GM21367 (cell line): Measurements from ENCODE around the gene PPM1H.
"Not testable (repeated sequence)": the region's sequence is repeated elsewhere in the genome, so short reads cannot be mapped to it uniquely, and the experiment has no call there.

Source experiments
- ATAC-seq: cut with Tn5 transposase; IDR thresholded peaks from one replicate; pipeline ENCODE4 v1.9.1; 2021; ENCODE audit not compliant: unreplicated experiment

Gene PPM1H

DNA sequence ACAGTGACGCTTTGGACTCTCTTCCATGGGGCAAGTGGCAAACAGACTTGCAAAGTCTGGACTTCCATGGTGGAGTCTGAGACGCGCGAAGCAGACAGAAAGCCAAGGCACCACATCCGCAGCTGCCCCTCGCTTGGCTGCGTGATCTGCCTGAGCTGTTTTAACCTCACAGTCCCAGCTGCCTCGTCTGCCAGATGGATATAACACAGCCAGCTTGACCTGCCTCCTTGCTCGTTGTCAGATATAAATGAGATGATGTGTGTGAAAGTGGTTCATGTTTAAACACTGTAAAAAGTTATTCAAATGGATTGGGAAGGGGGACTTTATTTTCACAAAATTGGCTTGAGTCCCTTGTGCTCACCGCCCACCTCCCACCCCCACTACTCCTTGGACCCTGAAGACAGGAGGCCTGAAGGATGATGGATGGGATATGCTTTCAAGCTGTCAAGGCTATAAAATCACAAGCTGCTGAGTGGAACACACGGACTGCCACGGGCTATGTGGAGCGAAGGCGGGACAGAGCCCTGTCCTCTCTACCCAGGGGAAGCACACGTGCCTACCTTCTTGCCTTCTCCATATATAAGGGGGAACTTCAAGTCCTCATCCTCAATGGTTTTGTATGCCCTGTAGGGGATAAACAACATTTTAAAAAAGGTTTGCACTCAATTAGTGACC, 241.4 kb downstream of the PPM1H start:
- ATAC-seq, result no peak

DNA sequence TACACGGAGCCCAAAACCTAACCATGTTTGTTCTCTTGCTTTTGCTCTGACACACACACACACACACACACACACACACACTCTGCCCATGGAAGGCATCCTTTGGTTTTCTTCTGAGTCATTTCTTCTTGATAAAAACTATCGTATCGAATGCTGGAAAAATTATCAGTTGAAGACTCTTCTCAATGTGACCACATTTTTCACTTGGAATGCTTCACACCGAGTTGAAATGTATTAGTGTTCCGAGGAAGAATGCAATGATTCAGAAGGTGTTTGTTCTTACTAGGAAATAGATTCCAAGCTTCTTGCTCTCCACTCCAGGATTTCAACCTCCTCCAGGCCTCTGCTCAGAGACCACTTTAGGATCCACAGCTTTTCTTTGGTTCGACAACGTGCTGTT, 242.1 kb downstream of the PPM1H start:
- ATAC-seq, result no peak

DNA sequence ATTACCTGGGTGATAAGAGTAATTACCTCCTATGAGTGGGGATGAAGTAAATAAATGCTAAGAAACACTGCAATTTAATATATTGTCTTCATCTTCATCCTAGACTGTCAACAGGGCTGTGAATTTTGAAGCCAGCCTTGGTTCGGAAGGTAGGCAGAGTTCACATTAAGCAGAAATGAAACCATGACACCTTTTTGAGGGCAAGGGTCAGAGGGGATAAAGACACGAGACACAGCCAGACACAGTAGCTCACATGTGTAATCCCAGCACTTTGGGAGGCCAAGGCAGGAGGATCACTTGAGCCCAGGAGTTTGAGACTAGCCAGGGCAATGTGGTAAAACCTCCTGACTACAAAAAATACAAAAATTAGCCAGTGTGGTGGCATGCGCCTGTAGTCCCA, 243.6 kb downstream of the PPM1H start:
- no peak for ATAC-seq

DNA sequence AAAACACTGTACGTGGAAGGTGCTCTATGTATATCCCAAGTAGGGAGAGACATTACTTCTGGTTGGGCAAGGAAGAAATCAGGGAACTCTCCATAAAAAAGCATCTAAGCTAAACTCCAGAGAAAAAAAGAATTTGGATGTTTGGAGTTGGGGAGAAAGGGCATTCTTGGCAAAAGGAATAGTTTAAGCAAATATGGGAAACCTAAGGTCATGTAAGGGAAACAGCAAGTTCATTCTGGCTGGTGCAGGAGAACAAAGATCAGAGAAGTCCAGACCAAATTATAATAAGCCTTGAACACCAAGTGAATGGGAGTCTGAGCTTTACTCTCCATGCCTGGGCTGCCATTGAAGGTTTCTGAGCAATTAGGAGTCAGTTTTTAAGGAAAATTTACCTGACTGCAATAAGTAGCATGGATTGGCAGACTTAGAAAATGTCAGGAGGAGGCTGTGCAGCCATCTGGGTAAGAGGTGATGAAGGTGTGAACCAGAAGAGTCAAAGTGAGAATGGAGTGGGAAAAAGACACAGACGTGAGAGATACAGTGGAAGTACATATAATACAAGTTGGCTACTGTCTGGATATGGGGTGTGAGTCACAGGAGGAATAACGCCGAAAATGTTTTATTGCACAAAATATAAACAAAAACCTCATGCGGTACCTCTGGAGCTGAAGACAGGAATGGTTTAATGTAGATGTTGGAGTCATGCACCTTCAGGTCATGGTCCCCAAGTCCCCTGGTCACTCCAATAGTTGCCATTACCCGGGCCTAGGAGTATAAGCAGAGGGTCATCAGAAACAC, 245.7 kb downstream of the PPM1H start:
- ATAC-seq, result no peak

DNA sequence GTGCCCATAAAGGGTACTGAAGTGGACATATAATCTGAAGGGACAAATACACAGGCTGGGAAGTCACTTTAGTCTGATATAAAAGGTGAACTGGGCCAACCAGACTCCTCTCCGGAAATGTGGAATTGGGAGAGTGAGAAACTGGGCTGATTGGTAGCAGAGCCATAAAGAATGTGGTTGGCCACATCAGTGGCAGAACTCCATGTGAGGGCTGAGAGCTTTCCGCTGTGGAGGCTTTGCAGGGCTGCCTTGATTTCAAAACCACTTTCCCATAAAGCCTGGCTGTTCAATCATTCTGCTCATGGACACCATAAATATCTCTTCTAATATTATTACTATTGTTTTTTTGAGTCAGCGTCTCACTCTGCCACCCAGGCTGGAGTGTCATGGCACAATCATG, 248.0 kb downstream of the PPM1H start:
- ATAC-seq, result no peak

DNA sequence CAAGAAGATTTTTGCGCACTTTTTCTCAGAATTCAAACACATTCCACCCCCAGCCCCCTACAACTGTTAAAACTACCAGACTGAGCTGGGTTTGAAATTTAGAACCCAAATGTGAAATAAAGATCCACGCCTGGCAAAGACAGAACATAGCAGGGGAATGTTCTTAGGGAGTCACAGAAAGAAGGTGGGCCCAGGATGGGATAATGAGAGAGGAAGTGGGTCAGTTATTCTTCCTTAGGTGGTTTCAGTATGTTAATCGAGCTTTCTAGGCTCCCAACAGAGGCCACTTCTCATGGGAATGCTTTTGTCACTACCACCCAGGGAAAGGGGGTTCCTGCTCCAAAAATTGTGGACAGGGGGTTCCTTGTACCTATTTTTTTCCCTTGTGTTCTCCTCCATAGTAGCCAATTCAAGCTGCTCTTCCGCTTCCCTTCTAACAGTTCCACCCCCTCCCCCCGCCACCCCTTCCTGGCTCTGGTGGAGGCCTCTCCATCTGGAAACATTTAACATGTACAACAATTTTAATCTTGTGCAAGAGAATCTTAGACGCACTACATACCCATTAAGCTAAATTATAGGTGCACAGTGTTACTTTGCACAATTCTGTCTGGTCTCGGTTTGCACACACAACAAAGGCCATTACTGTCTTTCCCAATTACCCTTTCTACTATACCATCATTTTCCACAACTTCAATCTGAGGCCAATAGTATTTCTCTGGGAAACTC, 250.2 kb downstream of the PPM1H start:
- no peak for ATAC-seq

DNA sequence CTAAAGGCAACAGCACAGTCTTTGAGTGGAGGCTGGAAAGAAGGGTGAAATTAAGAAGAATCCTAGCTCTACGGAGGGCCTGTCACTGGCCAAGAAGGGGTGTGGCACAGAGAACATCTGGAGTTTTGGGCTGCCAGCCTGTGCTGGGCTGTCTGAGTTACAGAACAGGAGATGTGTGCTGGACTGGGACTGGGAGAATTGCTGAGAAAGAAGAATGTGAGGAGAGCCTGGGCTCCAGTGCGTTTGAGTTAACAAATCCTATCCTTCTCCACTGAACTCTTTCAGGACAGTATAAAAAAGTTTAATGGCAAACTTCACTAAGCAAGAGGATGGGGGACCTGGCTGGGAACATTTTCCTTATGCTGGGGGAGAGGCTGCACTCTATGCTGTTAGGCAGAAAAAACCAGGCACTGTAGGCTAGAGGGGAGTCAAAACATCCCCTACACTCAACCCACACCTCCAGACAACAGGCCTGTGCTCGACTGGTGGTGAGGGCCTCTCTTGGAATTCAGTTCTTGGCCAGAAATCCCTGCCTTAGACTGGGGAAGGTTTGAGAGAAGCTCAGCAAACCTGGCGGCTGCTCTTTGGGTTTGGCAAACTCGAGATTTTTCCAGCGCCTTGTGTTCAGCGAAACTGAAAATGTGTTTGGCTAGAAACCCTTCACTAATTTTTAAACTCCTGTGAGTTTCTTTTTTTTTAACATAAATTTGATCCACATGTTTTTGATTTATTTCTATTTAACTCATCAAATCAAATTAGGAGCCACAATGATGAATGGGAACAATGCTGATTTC, 251.0 kb downstream of the PPM1H start:
- ATAC-seq, result no peak

DNA sequence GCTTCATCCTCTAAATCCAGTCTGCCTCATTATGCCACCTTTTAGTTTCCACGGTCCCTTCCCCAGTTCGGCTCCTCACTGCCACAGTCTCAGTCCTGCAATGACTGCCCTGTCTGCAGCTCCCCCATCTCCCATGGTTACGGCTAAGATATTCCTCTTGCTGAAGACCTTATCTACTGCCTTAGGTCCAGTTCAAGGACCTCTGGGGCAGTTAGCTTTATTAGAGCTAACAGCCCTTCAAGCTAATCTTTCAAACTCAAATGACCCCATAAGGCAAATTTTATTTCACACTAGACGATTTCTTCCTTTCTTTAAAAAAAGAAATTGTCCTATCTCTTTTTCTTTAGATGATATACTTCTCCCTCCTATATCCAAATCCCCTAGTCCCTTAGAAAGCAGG, 253.6 kb downstream of the PPM1H start:
- ATAC-seq, result no peak

DNA sequence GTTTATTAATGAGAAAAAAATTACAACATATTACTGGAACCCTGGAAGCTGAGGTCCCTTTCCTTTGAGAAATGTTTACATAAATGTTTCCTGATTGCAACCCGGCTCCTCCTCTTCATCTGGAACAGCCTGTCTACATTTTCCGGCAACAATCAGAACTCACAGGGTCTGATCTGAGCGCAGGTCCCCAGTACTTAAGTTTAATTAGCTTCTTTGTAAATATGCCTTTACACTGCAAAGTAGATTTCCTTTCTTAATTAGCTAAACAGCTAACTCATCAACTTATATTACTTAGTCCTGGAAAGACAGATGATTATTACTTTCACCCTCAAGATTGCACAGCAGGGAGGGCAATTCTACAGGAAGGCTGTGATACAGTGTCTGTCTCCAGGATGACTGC, 255.3 kb downstream of the PPM1H start:
- ATAC-seq, result no peak

DNA sequence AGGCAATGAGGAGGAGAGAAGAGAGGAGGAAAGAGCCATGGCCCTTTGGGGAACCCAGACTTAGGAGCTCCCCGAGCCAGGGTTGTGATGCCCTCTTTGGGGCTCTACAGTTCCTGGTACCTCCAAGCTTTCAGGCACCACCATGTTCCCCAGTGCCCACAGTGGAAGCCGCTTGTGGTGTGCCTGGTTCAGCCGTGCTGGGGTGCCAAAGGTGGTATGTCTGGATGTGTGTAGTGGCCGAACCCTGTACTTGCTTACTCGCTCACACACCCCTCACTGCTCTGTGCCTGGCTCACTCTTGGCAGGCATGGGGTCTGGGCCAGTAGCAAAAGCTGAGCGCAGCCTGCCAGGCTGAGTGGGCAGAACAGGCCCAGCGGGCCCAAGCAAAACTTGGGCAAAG, 257.6 kb downstream of the PPM1H start:
- no peak for ATAC-seq

DNA sequence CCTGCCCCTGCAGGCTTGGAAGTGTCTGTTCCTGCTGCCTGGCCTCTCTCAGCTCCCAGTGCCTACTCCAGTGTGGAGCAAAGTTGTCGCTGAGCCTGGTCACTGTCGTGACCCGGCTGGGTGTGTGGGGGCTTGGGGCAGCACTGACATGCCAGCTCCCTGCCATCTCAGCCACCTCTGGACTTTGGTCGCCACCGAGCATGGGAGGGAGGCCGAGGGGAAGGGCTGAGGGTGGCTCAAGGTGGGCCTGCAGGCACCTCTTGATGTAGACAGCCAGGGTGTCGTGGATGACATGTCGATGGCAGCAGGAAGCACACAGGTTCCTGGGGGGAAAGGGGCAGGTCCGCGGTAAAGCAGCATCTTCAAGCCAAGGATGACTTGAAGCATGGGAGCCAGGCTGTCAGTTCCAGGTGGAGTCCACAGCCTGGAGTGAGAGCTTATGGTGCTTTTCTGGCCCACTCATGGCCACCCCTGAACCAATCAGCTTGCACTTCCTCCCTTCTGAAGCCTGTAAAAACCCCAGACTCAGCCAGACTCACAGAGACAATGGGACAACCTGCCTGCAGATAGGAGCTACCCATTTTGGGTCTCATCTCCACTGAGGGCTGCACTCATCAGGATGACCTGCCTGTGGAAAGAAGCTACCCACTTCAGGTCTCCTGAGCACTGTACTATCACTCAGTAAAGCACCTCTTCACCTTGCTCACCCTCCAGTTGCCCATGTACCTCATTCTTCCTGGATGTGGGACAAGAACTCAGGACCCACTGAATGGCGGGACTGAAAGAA, 258.2 kb downstream of the PPM1H start:
- no peak for ATAC-seq

DNA sequence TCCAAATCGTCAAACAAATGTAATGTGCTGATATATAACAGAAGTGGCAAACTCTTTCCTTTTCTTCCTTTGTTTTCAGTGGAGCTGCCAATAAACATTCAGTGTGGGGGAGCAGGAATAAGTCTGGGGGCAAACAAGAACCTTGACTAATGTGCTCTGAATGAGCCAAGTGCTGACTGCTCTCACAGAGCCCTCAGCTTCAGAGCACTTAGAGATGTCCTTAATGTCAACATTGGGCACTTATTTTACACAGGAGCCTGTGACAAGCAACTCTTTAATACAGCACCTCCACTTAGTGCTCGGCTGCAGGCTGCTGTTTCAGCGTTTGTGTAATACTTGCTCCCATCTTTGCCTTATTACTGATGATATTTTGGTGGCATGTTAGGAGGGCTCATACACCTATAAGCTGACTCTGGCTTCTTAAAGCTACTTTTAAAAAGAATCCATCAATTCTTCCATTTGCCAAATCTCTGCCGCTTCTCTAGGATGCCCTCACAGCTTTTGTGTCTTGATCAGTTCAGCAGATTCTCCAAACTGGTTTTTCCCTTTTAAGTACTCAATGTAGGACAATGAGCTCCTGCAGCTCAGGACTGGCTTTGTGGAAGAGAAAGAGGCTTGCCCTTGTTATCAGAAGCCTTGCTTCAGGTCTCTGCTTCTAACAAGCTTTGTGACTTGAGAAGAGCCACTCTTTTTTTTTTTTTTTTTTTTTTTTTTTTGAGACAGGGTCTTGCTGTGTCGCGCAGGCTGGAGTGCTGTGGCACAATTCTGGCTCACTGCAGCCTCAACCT, 261.7 kb downstream of the PPM1H start:
- ATAC-seq, result no peak

DNA sequence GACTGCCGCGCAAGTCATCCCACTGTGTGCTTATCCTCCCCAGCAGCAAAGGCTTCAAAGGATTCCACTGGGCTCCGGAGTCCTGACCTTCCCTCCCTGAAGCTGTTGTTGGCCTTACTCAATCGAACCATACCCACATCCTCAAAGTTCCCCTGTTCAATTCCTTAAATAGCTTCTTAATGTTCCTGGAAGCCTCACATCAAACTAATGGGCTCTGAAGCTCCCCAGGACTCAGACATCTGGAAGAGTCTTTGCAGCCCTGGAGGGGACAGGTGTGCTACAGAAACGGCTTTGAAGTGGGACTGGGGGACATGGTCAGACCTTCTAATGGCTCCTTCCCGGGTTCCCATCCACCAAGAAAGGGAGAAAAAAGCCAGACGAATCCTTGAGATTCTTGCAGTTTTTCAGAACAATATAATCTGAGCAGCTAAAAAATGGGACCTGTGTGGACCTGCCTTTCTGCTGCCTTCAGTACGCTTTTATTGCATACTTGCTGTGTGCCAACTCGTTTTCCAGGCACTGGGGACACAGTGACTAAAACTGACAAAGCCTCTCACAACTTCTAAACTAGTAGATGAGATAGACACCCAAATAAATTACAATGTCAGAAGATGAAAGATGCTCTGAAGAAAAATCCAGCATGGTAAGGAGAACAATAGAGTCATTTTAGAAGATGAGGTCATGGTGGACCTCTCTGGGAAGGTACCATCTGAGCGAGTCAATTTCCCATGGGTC, 263.8 kb downstream of the PPM1H start:
- no peak for ATAC-seq

DNA sequence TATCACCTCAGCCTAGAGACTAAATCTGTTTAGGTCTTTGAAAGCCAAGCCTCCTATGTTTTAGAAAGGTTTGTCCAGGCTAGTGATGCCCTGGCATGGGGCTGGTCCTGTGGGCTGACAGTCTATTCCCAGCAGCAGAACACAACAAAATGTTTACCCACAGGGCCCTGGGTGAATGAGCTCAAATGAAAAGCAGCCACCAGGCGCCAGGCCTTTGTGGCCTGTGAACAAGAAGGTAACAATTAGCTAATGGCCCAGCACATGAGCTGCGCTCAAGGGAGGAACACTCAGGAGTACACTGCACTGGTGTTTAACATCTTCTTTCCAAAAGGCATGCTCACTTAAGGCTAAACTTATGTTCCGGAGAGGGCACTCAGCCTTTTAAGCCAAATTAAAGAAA, 266.2 kb downstream of the PPM1H start:
- no peak for ATAC-seq

DNA sequence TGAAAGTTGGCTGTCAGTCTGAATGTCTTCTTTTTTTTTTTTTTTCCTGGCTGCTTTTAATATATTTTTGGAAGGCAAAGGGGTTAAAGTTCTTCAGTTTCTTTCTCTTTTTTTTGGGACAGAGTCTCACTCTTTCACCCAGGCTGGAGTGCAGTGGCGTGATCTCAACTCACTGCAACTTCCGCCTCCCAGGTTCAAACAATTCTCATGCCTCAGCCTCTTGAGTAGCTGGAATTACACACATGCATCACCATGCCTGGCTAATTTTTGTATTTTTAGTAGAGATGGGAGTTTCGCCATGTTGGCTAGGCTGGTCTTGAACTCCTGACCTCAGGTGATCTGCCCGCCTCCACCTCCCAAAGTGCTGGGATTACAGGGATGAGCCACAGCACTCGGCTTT, 270.0 kb downstream of the PPM1H start:
- ATAC-seq, result not testable (repeated sequence)

DNA sequence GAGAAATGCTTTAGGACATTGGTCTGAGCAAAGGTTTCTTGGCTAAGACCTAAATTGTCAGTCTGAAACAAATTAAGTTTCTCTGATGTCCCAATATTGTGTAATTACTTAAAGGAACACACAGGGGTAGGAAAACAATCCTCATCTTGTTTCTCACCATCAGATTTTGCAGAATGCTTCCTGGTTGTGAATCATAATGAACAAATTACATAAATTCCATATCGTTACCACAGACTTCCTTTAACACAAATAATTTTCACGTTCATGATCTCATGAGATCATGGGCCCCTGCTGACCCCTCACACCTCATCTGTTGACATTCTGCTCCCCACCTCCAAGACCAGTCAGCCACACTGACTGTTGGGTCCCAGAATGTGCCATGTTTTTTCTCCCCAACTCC, 274.2 kb downstream of the PPM1H start:
- no peak for ATAC-seq

DNA sequence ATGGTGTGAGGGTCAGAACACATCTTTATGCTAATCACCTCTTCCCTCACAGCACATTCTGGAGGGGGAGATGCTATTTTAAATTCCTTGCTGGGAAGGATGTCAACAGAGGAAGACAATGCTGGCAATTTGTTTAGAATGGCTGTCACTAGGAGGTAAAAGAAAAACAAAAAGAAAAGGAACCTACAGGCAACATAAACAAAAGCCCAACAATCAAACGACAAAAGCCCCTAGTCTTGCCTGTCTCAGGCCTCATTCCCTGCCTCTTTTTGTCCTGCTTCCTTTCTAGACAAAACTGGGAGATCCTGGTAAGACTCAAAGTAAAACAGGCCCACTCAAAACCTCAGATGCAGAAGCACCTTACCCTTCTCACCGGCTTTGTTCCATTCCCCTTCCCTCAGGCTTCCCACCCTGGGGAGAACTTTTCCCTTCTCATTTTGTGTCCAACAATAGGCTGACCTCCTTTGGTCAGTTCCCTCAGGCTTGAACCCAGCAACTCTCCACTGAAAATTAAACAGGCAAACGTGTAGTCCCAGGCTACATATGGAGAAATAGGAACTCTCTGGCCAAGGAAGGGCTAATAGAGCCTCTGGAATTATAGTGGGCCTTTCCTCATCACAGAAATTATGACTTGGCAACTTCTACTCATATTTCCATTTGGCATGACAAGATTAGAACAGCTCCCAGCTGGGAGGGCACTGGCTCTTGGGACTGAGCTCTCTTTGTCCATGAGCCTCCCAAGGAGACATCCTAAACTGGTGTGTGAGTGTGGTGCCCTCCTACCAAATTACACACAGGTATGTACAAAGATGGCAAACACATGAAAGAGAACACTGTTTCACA, 275.3 kb downstream of the PPM1H start:
- no peak for ATAC-seq

DNA sequence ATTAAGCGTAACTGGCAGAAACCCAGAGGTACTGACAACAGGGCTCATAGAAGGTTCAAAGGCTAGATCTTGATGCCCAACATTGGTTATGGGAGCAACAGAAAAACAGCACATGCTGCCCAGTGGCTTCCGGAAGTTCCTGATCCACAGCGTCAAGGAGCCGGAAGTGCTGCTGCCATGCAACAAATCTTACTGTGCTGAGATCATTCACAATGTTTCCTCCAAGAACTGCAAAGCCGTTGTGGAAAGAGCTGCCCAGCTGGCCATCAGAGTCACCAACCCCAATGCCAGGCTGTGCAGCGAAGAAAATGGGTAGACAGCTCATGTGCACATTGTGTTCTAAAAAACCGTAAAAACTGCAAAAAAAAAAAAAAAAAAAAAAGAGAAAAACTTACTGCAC, 276.0 kb downstream of the PPM1H start:
- no peak for ATAC-seq
